GM19025 (cell line): ENCODE results near the gene TJP2.

Experiments used
- ATAC-seq: cut with Tn5 transposase; IDR thresholded peaks from one replicate; pipeline ENCODE4 v1.9.1; 2021; ENCODE audit warnings: mild to moderate bottlenecking, low read depth, moderate library complexity; ENCODE audit not compliant: unreplicated experiment

Gene TJP2

GRCh38 chr9:69218166-69218565 lies 44.1 kb downstream of the TJP2 start:
- ATAC-seq = no peak

- no peak for ATAC-seq
Observed at GRCh38 chr9:69221036-69221435, 47.0 kb downstream of the TJP2 start.

GRCh38 chr9:69222970-69223369 lies 48.9 kb downstream of the TJP2 start:
- no peak for ATAC-seq

GRCh38 chr9:69223605-69224004 lies 49.5 kb downstream of the TJP2 start:
- no peak for ATAC-seq

GRCh38 chr9:69229367-69229766 lies 55.3 kb downstream of the TJP2 start:
- no peak for ATAC-seq

GRCh38 chr9:69232135-69232534 lies 58.1 kb downstream of the TJP2 start:
- ATAC-seq = no peak

- ATAC-seq = no peak
Observed at GRCh38 chr9:69234683-69235082, 60.6 kb downstream of the TJP2 start.

GRCh38 chr9:69236188-69236587 lies 62.1 kb downstream of the TJP2 start:
- ATAC-seq = no peak

- no peak for ATAC-seq
Observed at GRCh38 chr9:69237702-69238295, 63.7 kb downstream of the TJP2 start.

GRCh38 chr9:69243116-69243515 lies 69.0 kb downstream of the TJP2 start:
- ATAC-seq = no peak

GRCh38 chr9:69246629-69247028 lies 72.6 kb downstream of the TJP2 start:
- ATAC-seq = no peak

GRCh38 chr9:69248005-69248404 lies 73.9 kb downstream of the TJP2 start:
- no peak for ATAC-seq

- ATAC-seq = no peak
Observed at GRCh38 chr9:69249337-69249736, 75.3 kb downstream of the TJP2 start.

GRCh38 chr9:69250681-69251080 lies 76.6 kb downstream of the TJP2 start:
- ATAC-seq = no peak

GRCh38 chr9:69252436-69252835 lies 78.4 kb downstream of the TJP2 start:
- ATAC-seq = no peak

- no peak for ATAC-seq
Observed at GRCh38 chr9:69253057-69253456, 79.0 kb downstream of the TJP2 start.

- no peak for ATAC-seq
Observed at GRCh38 chr9:69254223-69254622, 80.1 kb downstream of the TJP2 start.

- no peak for ATAC-seq
Observed at GRCh38 chr9:69255591-69255990, 81.5 kb downstream of the TJP2 start.

GRCh38 chr9:69258551-69258950 lies 84.5 kb downstream of the TJP2 start:
- no peak for ATAC-seq

- no peak for ATAC-seq
Observed at GRCh38 chr9:69260161-69260560, 86.1 kb downstream of the TJP2 start.

- ATAC-seq = no peak
Observed at GRCh38 chr9:69261636-69262035, 87.6 kb downstream of the TJP2 start.

- no peak for ATAC-seq
Observed at GRCh38 chr9:69264526-69264925, 90.4 kb downstream of the TJP2 start.

GRCh38 chr9:69265891-69266290 lies 91.8 kb downstream of the TJP2 start:
- ATAC-seq = no peak
